Stimulated activated CD4-positive, alpha-beta T cell treated with anti-CD3 and anti-CD28 coated beads, Interleukin-1b, Interleukin-23, amount 100 ng/mL, for 4 hours (primary cell): ENCODE measurements around the gene PHACTR1.

Experiments used
- DNase-seq, 2 donors: peaks; one replicate each; pipeline ENCODE4 v3.0.0-alpha.2; 2020; ENCODE audit warnings: low read depth in 2 of 2

Gene PHACTR1

DNA sequence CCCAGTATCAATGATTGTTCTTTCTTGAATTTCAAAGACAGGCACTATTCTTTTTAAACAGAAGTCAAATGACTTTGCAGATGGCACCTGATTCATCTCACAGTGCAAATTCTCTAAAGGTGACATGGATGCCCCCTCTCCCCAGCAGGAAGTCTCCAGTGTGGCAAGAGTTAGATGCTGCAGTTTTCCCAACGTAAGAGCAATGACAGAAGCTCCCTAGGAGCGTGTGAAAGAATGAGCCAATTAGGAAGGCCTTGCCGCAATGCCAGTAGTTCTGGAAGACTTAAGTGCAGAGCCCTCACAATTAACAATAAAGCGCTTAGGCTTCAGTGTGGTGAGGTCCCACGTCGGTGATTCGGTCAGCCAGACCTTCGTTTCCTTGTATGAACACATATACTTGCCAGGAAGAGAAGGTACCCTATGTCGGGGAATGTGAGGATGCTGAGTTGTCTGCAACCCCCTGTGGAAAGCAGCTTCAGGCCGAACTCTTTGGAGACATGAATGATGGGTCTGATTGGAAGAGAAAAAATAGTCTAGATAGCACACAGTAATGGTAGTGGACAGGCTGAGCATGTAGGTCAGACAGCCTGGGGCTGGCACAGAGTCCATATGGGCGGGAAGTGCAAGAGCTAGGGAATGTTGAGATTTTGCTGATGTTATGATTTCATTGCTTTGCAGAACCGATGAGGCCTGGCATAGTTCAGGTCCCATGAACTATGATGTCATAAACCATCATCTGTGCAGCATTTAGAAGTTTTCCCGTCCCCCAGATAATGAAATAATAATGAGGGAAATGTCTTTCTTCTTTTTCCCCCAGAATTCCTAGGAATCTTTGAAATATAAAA lies 132.6 kb downstream of the PHACTR1 start:
- DNase-seq: no peak

DNA sequence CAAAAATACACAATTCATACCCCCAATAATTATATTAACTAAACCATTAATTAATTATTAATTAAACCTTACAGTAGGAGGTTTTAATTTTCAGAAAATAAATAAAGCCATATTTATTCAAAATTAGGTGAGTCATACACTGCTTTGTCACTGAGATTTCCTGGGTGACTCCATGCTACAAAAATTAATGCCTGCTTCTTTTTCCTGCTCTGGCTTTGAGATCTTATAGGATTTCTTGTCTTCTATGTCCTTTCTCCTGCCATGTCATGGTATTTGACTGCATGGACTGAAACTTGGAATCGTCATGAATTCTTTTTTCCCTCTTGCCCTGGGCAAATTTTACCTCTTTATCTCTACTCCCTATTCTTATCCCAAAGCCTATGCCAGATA lies 133.2 kb downstream of the PHACTR1 start:
- DNase-seq: no peak

- no peak for DNase-seq
These were observed 134.6 kb downstream of the PHACTR1 start for GRCh38 chr6:12851123-12851695.

DNA sequence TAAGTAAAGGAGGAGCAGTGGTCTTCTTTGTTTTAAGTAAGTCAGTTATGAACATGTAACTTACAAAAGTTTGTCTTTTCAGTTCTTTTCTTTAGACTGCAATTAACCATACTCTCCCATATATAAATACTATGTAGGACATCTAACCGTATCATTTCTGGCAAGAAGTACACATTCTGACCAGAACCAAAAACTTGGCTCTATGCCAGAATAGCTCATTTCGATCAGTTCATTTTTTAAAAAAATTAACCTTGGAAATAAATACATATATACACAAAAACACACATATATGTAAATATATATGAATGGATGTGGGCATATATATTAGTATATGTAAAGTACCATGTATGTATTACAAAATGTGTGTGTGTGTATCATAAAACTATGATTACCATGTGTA lies 145.0 kb downstream of the PHACTR1 start:
- DNase-seq: no peak

GRCh38 chr6:12865117-12865516 lies 148.6 kb downstream of the PHACTR1 start:
- no peak for DNase-seq

DNA sequence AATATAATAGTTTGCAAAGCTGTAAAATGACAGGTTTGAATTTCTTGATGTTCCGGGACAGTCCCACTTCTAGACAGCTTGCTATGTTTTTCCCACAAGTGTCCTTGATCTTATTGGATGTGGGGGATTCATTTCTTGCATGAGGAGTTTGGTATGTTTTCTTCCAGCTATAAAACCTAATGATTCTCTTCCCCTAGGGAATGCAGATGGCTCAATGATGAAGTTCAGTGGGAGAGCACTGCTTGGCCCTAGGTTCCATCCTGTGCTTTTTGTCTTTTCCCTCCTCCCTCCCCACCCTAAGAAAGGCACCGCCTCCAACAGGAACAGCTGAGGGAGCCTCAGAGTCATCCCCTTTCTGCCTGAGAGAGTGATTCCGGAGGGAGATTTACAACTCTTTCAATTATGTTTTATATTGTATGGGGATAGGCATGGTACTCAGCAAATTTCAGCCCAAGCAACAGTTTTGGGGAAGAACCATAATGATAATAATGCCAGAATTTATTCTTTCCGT lies 149.2 kb downstream of the PHACTR1 start:
- DNase-seq: no peak

GRCh38 chr6:12866422-12867029 lies 150.0 kb downstream of the PHACTR1 start:
- DNase-seq: no peak

DNA sequence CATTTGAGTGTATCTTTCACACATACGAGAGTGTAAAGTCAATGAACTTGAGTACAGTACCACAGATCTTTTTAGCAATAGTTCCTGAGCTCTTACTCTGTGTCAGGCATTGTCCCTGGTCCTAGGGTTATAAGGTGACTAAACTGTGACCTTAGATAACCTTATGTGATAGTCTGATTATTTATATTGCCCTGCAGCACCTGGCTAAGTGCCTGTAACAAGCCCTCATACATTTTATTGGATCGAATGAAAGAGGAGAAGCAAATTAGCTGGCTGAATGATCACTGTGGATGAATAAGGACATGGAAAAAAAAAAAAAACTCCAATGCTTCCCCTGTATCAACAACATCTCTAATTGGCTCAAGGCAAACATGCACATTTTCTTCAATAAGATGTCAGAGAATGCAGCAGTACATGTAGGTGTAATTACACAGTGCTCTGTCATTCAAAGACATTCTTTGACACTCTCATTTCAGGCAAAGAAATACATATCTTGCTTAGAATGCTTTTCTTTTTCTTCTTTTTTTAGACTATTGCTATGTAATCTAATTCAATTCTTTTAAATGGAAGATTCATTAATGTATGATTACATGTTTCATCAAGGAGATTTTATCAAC lies 153.4 kb downstream of the PHACTR1 start:
- DNase-seq: no peak

GRCh38 chr6:12873691-12874090 lies 157.1 kb downstream of the PHACTR1 start:
- DNase-seq: no peak

GRCh38 chr6:12875051-12875450 lies 158.5 kb downstream of the PHACTR1 start:
- no peak for DNase-seq

GRCh38 chr6:12878741-12879140 lies 162.2 kb downstream of the PHACTR1 start:
- no peak for DNase-seq

DNA sequence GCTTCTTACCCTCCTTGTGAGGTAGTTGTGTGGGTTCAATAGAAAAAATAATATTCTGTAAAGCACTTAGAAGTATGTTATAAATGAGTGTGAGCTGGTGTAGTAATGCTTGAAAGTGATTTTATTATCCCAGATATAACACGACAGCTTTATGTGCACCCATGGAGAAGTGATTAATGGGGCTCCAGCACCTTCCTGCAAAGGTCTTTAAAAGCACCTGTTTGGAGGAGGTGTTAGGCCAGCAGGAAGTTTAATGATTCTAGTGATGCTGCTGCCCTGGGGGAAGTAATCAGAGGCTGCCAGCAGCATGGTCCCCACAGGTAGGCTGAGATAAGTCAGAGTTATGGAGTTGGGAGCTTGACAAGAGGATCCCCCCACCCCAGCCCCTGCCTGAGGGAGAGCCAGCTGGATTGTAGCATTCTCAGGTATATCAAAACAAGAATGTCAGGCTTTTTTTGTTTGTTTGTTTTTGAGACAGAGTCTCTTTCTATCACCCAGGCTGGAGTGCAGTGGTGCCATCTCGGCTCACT lies 166.3 kb downstream of the PHACTR1 start:
- DNase-seq: no peak

DNA sequence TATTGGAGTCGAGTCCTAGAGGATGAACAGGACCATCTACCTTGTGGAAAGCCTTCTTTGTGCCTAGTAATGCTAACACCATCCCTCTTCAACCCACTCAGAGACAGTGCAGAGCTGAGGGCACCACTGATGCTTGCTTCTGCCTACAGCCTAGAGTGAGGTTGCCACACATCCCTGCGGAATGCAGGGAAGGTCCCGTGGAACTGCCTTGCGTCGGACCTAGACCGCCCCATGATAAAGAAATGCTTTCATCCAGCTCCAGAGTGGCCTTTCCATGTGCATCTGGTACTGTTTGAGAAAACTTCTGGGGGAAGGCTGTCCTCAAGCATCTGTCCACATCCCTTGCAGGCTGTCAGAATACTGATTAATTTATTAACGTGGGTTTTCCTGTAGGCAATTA lies 168.4 kb downstream of the PHACTR1 start:
- DNase-seq: no peak

GRCh38 chr6:12886961-12887775 lies 170.6 kb downstream of the PHACTR1 start:
- DNase-seq: no peak

GRCh38 chr6:12890171-12890790 lies 173.7 kb downstream of the PHACTR1 start:
- DNase-seq: peak in 1 of 2 donors; percentile 7

DNA sequence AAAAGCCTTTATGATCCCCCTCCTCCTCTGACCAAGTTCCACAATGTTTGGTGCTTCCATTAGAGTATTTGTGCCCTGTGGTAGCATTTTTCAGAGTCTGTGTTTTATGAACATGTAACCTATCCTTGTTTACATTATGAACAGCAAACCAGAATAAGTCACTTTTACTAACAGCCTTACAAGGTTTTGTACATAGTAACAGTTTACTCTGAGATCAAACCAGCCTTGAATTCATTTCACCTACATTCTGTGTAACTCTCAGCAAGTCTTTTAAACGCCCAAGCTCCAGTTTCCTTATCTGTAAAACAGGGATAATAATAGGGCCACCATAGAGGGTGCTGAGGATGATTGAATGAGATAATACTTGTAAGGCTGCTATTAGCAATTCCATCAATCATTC lies 175.0 kb downstream of the PHACTR1 start:
- no peak for DNase-seq

GRCh38 chr6:12892151-12892550 lies 175.6 kb downstream of the PHACTR1 start:
- DNase-seq: no peak

DNA sequence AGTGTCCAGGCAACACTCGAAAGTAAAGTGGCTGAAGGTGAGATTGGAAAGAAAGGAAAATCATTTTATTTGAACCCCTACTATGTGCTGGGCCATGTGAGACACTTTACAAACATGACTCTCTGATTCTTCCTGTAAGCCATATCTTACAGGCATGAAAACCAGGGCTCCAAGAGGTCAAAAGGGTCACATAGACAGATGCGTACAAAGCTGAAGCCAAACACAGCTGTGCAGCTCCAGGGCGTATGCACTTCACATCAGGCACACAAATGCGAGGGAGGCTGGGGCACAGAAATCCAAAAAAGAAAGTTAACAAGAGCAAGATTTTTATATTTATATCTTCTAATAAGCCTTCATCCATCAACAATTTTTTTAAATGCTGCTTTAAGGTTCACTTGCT lies 176.5 kb downstream of the PHACTR1 start:
- no peak for DNase-seq

DNA sequence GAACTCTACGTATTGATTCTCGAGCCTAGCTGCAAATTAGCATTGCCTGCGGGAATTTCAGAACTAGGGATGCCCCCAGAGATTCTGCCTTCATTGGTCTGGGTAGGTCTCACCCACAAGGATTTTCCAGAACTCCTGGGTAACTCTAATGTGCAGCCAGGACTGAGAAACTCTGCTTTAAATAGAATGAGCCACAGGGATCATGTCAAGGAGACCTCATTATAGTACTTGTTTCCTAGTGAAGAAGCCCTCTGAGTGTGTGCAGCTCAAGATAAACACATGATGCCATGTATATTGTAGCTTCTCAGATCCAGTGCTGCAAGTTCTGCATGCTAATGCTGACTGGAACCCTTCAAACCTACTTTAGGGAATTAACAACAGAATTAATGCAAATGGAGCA lies 179.2 kb downstream of the PHACTR1 start:
- no peak for DNase-seq

GRCh38 chr6:12896208-12896733 lies 179.7 kb downstream of the PHACTR1 start:
- no peak for DNase-seq

DNA sequence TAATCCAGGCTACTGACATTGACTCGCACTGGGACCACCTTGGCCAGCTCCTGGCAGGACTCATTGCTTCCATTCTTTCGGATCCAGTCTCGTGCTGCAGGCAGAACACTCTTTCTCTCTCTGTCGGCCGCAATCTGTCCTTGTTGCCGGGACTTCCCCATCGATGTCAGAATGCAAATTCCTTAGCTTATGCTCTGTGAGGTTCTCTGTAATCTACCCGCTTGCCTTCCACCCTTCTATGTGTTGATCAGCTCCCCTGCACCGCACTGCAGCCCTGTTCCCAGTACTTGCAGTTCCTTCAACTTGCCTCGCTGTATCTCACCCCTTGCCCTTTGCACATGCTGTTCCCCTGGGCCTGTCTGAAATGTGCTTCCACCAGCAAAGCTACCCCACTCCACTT lies 182.0 kb downstream of the PHACTR1 start:
- no peak for DNase-seq
